Measurements from ENCODE around the gene LRIG1. TPM values are rescaled to one million over a fixed set of nuclear protein-coding genes. Genes with fewer than 3 reads are reported as not detected.

LRIG1 gene
- total RNA-seq, 1 donor from 2014 or later = 8.2 TPM

- Histone ChIP-seq H3K36me3 (ENCODE audit: control insufficient read depth, insufficient read depth, low read length) (no peaks in the 10 kb centered on the region), H3K27me3 (ENCODE audit: control insufficient read depth, insufficient read depth, low read length) (no peaks in the 10 kb centered on the region), H3K4me3 (ENCODE audit: low read depth, low read length) (no peak overlapping the region)
- no peak for TF ChIP-seq CTCF (IDR thresholded peaks at IDR 0.05; ENCODE audit: insufficient read depth, low read length, poor library complexity, severe bottlenecking)
- DNase-seq (ENCODE audit: low read depth) = no peak
These were observed 14.6 kb downstream of the LRIG1 start for GRCh38 chr3:66486202-66486601.

- Histone ChIP-seq H3K4me3 (ENCODE audit: low read depth, low read length) (no peak overlapping the region), H3K27me3 (ENCODE audit: control insufficient read depth, insufficient read depth, low read length) (no peaks in the 10 kb centered on the region), H3K36me3 (ENCODE audit: control insufficient read depth, insufficient read depth, low read length) (no peaks in the 10 kb centered on the region)
- TF ChIP-seq CTCF (IDR thresholded peaks at IDR 0.05; ENCODE audit: insufficient read depth, low read length, poor library complexity, severe bottlenecking) = no peak
- no peak for DNase-seq (ENCODE audit: low read depth)
These were observed 15.4 kb downstream of the LRIG1 start for GRCh38 chr3:66485291-66485968.

GRCh38 chr3:66484106-66484844 is 16.5 kb downstream of the LRIG1 start:
- no peak for TF ChIP-seq CTCF (IDR thresholded peaks at IDR 0.05; ENCODE audit: insufficient read depth, low read length, poor library complexity, severe bottlenecking)
- Histone ChIP-seq H3K36me3 (ENCODE audit: control insufficient read depth, insufficient read depth, low read length) (no peaks in the 10 kb centered on the region), H3K27me3 (ENCODE audit: control insufficient read depth, insufficient read depth, low read length) (no peaks in the 10 kb centered on the region), H3K4me3 (ENCODE audit: low read depth, low read length) (no peak overlapping the region)
- no peak for DNase-seq (ENCODE audit: low read depth)

- DNase-seq (ENCODE audit: low read depth) = no peak
- TF ChIP-seq CTCF (IDR thresholded peaks at IDR 0.05; ENCODE audit: insufficient read depth, low read length, poor library complexity, severe bottlenecking) = no peak
- no peaks in the 10 kb centered on the region for H3K27me3 ChIP-seq (ENCODE audit: control insufficient read depth, insufficient read depth, low read length)
- H3K4me3 ChIP-seq (ENCODE audit: low read depth, low read length) = no peak overlapping the region
- H3K36me3 ChIP-seq (ENCODE audit: control insufficient read depth, insufficient read depth, low read length) = no peaks in the 10 kb centered on the region
These were observed 17.4 kb downstream of the LRIG1 start for GRCh38 chr3:66483409-66483906.

GRCh38 chr3:66483006-66483405 is 17.8 kb downstream of the LRIG1 start:
- DNase-seq (ENCODE audit: low read depth) = no peak
- Histone ChIP-seq H3K4me3 (ENCODE audit: low read depth, low read length) (no peak overlapping the region), H3K36me3 (ENCODE audit: control insufficient read depth, insufficient read depth, low read length) (no peaks in the 10 kb centered on the region), H3K27me3 (ENCODE audit: control insufficient read depth, insufficient read depth, low read length) (no peaks in the 10 kb centered on the region)
- no peak for TF ChIP-seq CTCF (IDR thresholded peaks at IDR 0.05; ENCODE audit: insufficient read depth, low read length, poor library complexity, severe bottlenecking)
